ENCODE results near the gene ECE1.

ECE1 gene

DNA sequence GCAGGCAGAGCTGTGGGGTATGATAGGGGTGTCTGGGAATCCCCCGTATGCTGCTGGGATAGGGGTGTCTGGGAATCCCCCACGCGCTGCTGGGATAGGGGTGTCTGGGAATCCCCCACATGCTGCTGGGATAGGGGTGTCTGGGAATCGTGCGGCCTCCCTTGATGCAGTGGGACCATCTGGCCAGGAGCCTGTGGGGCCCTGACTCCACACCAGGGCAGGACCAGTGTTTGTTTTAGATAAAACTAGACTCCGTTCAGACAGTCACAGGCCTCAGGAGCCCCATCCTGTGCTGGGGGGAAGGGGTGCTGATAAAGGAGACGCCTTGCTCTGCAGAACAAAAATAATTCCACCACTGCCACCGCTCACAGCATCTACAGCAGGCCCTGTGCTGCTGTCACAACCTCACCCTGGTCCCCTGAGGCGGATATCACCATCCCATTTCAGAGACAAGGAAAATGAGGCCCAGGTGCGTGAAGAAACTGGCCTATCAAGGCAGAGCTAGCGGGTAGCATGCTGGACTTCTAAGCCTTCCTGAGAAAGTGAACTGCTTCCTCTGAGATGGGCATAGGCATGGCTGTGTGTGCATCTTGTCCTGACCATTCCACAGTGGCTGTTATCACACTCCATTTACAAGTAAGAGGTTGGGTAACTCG, 24.0 kb downstream of the ECE1 start:
- DNase-seq = no peak

GRCh38 chr1:21265644-21266043, 24.6 kb downstream of the ECE1 start:
- DNase-seq = no peak

- DNase-seq = no peak
Observed at GRCh38 chr1:21264898-21265297, 25.4 kb downstream of the ECE1 start.

GRCh38 chr1:21263653-21264225, 26.5 kb downstream of the ECE1 start:
- DNase-seq = no peak

- DNase-seq = no peak
Observed at GRCh38 chr1:21263052-21263429, 27.2 kb downstream of the ECE1 start.

DNA sequence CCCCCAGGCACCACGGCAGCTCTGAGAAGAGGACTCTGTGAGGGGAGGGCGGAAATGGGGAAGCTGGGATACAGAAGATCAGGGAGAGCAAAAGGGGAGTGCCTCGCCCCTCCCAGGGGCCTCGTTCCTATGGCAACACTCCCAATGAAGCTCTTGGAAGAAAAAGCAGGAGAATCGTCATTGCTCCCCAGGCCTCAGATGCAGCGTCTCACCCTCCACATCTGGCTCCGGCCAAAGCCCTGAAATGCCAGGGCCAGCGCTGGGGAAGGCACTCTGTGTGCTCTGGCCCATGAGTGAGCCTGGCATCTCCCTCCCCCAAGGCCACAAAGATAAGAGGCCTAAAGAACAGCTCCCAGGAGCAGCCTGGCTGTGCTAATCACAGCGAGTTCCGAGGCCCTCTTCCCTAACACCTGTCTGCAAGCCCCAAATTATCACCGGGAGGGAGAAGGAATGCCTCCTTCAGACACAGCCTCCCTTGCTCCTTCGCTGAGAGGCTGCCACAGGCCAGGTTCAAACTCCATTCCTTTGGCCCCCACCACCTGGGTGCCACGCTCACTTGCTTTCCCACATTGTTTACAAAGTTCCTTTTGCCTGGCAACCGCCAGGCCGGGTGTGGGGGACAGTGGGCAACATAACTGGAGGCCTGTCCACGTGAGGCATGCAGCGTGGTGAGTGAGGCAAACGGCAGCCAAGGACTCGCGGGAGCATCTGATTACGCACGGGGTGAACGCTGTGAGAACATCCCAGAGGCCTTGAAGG, 27.8 kb downstream of the ECE1 start:
- no peak for DNase-seq

DNA sequence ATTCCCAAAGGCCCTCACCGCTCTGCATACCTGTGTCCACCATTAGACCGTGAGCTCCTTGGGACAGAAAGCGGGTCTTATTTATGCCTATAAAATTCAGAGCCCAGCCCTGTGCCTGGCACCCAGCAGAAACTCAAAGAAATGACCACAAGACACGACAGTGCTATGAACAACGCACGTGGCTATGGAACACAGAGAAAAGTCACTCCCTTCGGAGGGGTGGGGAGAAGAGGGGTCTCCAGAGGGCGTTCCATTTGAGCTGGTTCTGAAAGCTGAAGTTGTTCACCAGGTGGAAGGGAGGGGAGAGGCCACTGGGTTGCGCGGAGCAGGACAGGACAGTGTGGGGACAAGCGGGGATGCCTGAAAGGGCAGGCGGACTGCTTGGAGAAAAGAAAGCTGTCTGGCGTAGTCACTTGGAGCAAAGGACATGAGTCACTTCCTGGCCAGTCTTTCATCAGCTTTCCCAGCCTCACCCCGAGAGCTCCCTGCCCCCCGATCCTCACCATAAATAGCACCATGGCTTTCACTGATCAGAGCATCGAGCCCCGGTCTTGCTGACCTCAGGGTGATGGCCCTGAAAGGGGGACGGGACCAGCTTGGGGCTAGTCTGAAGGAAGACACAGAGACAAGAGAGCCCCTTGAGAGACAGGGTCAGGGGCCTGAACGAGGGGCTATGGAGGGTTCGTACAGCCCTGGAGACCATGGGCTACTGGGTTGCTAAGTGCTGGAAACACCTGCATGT, 28.5 kb downstream of the ECE1 start:
- no peak for DNase-seq

GRCh38 chr1:21260405-21261125, 29.7 kb downstream of the ECE1 start:
- DNase-seq = no peak

DNA sequence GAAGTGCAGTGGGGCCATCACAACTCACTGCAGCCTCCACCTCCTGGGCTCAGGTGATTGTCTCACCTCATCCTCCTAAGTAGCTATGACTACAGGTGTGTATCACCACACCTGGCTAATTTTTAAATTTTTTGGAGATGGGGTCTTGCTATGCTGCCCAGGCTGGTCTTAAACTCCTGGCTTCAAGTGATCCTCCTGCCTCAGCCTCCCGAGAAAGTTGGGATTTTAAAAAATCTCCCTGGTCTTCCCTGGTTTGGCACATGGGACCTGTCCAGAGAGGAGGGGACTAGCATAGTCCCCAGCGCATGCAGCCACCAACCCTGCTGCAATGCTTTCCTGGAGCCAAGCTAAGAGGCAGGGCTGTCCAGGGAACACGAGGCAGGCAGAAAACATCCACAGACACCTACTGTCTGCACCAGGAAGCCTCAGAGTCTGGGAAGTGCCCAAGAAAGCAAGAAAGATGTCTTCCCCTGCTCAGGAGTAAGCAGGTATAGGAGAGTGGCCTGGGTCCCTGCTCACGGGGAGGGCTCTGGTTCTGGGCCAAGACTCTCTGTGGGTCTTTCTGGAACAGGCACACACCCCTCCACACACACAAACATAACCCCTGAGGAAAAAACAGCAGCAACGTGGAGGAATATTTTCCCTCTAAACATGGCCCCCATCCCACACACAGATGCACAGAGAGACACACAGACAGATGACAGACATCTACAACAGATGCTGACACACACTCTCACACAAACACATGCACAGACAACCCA, 30.8 kb downstream of the ECE1 start:
- no peak for DNase-seq

GRCh38 chr1:21258331-21259134, 31.7 kb downstream of the ECE1 start:
- DNase-seq = no peak

- no peak for DNase-seq
Observed at GRCh38 chr1:21257431-21258135, 32.7 kb downstream of the ECE1 start.

DNA sequence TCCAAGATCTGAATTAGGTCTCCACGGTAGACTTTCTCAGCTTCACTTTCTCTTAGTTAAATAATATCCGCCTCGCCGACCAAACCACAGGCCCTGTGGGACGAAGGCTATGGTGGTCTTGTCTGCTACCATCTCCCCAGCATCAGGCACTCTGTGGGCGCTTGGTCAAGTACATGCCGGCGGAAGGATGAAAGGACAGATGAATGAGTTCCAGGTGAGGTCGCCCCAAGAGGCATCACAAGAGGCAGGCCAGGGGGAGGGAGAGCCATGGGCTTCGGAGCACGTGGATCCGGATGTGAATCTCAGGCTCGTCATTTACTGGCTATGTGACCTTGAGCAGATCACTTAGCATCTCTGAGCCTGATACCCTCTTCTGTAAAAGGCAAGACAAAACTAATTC, 33.5 kb downstream of the ECE1 start:
- DNase-seq = no peak

DNA sequence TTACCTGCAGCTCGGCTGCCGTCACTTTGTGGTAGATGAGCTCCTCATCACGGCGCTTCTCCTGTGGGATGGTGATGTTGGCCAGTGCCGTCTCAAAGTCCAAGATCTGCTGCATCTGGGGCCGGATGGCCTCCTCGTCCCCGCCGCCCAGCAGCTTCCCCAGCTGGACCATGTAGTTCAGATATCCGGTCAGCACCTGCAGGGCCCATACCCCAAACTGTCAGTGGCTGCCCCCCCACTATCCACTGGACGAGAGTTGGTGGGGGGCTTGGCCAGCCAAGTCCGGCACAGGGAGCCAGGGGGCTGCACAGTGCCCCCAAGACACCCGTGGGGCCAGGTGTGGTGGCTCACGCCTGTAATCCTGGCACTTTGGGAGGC, 34.3 kb downstream of the ECE1 start:
- DNase-seq = no peak

GRCh38 chr1:21255284-21255942, 34.9 kb downstream of the ECE1 start:
- DNase-seq = no peak

DNA sequence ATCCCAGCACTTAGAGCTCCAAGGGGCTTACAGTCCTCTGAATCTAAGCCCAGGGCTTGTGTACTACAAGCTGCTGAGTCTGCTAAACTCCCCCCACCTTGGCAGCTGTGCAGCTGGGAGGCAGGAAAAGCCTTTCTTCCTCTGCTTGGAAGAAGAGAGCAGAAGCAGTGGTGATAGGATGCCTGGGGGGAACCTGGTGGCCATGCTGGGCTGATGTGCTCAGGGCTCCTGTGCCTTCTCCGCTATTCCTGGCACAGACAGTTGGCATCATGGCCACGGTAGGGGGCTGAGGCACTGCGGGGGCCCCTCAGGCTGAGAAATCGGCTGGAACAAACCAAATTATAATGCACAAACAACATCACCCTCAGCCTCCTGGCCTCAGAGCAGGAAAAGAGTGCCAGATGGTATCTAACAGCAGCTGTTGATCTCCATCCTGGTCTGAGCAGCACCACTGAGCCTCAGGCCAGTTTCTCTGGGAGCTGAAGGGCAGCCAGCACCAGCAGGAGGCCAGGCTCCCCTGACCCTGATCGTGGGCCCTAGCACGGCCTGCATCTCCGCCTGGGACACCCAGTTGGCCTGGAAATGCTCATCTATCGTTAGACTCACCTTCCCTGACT, 35.8 kb downstream of the ECE1 start:
- DNase-seq = no peak

- no peak for DNase-seq
Observed at GRCh38 chr1:21251773-21252471, 38.3 kb downstream of the ECE1 start.

GRCh38 chr1:21249940-21250493, 40.2 kb downstream of the ECE1 start:
- DNase-seq = no peak

DNA sequence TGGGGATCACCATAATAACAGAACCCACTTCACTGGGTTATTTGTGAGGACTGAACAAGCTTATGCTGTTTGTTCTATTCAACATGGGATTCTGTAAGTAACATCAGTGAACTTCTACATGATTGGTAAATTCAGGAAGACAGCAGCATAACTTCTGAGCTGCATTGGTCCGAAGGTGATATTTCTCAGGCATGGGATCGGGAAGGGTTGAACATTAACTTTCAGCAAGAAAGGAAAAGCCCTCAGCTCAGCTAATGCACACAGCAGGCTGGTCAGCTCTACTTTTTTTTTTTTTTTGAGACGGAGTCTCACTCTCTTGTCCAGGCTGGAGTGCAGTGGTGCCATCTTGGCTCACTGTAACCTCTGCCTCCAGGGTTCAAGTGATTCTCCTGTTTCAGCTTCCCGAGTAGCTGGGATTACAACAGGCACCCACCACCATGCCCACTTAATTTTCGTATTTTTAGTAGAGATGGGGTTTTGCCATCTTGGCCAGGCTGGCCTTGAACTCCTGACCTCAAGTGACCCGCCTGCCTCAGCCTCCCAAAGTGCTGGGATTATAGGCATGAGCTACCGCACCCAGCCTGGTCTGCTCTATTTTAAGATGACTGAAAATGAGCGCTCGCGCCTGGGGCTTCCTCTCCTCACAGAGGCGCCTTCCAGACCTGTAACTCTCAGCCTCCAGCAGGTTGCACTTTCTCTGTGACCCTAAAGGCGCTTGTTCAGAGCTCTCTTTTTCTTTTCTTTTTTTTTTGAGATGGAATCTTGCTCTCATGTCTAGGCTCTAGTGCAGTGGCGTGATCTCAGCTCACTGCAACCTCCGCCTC, 42.2 kb downstream of the ECE1 start:
- DNase-seq = no peak
